ENCODE data around the gene NUP214. TPM values are rescaled to one million over a fixed set of nuclear protein-coding genes. Genes with fewer than 3 reads are reported as not detected.
"Not testable (repeated sequence)": the region's sequence is repeated elsewhere in the genome, so short reads cannot be mapped to it uniquely, and the experiment has no call there.

Gene NUP214
- total RNA-seq, 1 donor from 2014 or later: 52.1 TPM

DNA sequence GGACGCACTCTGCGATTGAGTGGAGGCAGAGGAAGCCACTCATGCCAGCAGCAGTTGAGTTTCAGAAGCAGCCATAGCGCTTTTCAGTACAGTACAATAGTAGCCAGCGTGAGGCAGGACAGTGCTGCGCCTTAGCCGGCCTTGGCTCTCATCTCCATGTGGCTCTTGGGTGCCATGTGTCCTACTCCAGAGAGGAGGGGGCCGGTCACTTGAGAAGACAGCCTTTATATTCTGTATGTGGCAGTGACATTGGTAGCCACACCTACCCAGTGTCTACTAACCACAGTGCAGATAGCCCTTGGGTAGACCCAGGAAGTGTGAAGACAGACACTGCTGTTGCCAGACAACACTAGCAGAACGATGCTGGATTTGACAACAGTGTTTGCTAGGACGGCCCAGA lies 108.6 kb downstream of the NUP214 start:
- DNase-seq (ENCODE audit: low spot score): no peak

DNA sequence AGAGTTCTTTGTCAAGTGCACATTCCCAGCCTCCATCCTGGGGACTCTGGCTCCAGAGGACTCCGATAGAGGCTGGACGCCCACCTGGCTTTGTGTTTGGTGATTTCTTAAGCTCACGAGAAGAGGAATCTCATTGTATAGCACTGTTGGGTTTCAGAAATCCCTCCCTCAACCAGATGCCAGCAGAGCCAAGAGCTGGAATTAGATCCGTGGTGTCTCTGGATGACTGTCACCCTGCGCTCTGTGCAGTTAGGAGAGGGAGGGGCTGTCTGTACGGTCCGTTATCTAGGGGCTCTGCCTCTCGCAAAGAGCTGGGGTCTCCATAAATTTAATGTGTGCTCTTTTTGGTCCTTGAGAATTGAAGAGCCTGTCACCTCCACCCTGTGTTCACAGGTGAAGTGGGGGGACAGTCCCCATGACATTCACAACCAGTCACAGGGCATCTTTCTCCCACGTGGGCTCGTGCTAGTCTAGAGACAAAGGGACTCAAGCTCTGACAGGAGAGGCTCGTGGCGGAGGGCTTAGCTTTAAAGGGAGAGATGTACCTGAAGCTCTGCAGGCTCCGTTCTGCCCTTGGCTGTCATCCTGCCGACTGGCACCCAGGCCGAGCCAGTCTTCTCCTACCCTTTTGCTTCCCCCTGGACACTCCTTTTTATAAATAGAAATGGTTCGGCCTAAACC lies 109.6 kb downstream of the NUP214 start:
- DNase-seq (ENCODE audit: low spot score): no peak

DNA sequence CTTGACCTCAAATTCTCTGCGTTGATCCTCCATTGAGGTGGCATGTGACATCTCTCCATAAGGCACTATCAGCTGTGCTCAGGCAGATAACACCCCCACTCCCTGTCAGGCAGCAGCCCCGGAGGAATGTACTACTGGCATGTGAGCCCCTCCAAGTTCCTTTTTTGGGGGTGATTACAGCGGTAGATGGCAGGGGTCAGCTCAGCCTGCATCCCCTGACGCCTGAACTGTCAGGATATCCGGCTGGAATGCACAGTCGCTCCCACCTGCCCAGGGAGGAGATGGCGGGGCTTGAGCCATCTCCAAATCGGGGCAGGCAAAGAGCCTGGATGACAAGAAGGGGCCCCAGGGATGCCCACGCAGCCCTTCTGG lies 110.1 kb downstream of the NUP214 start:
- no peak for DNase-seq (ENCODE audit: low spot score)

GRCh38 chr9:131236161-131236560 lies 110.8 kb downstream of the NUP214 start:
- DNase-seq (ENCODE audit: low spot score): no peak

DNA sequence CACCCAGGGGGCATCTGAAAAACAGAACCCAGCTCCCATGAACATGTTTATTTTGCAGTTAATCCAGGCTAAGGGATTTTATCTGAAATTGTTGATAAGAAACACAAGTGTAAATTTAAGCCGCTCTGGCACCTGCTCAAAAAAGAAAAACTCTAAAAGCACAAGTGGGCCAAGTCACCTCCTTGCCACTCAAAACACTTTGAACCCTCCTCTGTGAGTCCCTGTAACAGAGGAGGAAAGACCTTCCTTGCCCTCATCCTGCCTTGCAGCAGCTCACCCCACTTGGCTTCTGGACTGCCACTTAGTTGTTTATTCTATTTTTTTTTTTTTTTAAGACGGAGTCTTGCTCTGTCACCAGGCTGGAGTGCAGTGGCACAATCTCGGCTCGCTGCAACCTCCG lies 111.4 kb downstream of the NUP214 start:
- no peak for DNase-seq (ENCODE audit: low spot score)

DNA sequence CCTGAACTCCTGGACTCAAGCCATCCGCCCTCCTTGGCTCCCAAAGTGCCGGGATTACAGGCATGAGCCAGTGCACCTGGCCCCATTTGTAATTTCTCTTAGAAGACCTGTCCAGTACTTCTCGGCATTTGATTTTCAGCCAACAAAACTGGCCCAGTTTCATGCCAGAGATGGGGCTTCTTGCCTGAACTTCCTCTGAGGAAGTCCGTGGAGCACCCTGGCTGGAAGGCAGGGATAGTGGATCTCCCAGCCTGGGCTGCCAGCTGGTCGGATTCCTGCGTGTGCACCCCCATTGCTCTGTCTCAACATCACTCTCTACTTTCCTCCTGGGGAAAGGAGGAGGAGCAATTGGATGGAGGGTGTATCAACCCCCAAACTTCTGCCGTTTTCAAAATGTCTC lies 111.9 kb downstream of the NUP214 start:
- no peak for DNase-seq (ENCODE audit: low spot score)

DNA sequence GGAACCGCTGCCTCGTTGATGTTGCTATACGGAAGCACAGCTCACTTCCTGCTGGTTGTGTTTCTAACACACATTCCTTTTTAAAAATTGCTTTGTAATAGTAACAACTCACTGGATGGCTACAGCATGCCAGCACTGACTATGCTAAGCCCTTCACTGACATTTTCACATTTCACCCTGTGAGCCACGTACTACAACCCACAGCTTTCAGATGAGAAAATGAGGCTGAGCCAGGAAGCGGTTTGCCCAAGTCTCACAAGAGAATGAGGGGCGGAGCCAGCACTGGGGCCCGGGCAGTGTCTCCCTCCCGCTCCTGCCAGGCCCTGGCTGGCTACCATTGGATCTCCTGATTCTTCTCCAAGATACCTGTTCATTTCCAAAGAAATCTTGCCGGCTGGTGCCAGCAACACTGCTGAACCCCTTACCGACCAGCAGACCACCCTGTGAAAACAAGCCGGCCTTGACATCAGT lies 112.6 kb downstream of the NUP214 start:
- peak; percentile 76 for DNase-seq (ENCODE audit: low spot score)

- no peak for DNase-seq (ENCODE audit: low spot score)
Observed at GRCh38 chr9:131238402-131239021, 113.1 kb downstream of the NUP214 start.

GRCh38 chr9:131239161-131239975 lies 114.0 kb downstream of the NUP214 start:
- DNase-seq (ENCODE audit: low spot score): no peak

DNA sequence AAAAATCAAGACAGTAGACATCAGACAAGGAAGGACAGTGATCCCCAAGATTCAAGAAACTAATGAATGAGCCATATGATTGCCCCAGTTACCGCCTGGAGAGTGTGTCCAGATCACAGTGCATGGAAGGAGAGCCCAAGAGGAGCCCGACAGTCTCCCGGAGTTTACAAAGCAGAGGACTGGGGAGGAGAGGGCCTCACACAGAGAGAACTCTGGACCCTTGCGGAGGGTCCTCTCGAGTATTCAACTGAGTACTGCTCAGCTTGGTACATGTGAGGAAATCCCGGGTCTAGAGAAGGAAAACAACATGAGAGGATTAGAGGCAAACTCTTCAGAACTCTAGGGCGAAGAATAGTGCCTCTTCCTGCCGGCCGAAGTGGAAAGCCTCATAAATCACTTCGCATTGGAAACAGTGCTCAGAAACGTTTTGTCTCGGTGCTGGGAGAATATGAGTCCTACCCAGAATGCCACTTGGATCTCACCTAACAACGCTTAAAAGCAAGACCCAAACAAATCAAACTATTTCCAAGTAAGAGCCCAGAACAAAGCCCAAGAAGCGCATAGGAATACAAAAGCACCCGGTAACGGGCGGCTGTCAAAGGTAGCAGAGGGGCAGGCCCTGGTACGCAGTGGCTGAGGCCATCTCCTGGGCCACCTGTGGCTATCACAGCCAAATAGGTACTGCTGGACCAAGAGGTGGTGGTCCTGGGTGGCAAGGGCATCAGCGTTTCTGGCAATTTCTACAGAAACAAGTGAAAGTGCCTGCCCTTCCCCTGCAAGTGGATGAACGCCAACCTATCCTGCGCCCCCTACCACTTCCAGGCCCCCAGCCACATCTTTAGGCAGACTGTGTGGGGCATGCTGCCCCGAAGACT lies 114.9 kb downstream of the NUP214 start:
- no peak for DNase-seq (ENCODE audit: low spot score)

GRCh38 chr9:131244331-131244730 lies 118.9 kb downstream of the NUP214 start:
- DNase-seq (ENCODE audit: low spot score): not testable (repeated sequence)

GRCh38 chr9:131246618-131247017 lies 121.2 kb downstream of the NUP214 start:
- DNase-seq (ENCODE audit: low spot score): no peak

GRCh38 chr9:131252120-131252519 lies 126.7 kb downstream of the NUP214 start:
- DNase-seq (ENCODE audit: low spot score): no peak

DNA sequence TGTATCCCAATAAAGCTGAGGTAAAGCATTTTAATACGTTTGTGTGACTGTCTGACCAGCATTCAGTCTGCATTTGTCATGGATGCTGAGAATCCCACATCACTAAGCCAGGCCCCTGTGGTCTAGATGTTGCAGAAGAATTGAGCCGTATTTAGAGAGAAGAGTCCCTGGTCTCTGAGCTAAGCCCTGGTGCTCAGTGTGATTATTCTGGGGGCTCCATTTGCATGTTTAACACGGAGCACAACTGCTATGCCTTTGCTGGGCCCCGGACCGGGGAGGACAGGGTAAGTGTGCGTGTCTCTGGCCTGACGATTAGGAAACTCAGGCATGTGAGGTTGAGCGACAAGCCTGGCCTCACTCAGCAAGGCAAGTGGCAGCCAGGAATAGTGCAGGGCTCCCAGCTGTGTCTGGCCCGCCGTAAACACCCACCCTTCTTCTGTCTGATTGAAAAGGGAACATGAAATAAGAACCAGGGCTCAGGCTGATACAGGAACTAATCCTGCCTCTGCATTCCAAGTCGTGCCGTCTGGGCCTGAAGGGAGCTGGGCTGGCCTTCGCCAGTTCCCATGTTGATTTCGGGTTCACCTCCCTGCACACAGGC lies 128.6 kb downstream of the NUP214 start:
- no peak for DNase-seq (ENCODE audit: low spot score)

- DNase-seq (ENCODE audit: low spot score): no peak
Observed at GRCh38 chr9:131254626-131255025, 129.2 kb downstream of the NUP214 start.

GRCh38 chr9:131255676-131256197 lies 130.4 kb downstream of the NUP214 start:
- DNase-seq (ENCODE audit: low spot score): no peak

DNA sequence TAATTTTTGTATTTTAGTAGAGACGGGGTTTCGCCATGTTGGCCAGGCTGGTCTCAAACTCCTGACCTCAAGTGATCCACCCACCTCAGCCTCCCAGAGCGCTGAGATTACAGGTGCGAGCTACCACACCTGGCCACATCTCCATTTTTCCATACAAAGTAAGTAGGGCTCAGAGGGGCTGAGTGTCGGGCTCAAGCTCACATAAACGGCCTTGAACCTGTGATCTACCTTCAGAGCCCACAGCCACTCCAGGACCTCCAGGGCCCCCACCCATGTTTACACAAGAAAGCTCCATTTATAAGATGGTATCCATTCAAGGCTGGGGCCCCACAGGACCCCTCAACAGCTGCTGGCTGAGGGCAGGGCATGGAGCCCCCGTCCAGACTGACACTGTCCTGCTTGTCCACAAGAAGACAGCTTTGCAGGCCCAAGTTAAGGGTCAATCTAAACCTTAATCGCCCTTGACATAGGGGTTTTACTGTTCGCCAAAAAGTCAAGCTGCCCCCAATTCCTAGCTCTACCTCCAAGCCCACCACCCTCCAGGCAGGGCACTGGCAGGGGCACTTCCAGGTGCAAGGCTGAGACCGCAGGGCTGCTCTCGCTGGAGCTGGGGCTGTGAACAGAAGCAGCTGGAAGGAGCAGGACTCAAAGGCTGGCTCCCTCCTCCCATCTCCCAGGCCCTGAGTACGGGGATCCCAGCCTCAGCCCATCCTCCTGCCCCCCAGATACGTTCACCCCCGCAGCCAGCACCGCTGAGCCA lies 132.1 kb downstream of the NUP214 start:
- no peak for DNase-seq (ENCODE audit: low spot score)

DNA sequence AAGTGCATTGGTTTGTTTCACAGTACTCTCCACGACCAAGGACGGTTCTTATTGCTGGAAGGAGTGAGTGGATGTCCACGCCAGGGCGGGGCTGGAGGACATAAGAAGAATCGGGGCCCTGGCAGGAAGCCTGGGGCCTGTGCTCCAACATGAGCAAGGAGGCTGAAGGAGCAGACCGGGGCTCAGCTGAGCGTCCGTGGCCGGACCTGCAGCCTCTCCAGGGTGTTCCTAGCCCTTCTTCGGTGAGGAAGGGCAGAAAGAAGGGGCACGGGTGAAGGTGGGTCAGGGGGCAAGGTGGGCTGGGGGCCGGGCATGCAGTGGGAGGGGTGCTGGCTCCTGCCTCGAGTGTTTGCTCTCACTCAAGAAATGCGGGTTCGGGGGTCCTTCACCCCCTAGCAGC lies 132.8 kb downstream of the NUP214 start:
- no peak for DNase-seq (ENCODE audit: low spot score)

DNA sequence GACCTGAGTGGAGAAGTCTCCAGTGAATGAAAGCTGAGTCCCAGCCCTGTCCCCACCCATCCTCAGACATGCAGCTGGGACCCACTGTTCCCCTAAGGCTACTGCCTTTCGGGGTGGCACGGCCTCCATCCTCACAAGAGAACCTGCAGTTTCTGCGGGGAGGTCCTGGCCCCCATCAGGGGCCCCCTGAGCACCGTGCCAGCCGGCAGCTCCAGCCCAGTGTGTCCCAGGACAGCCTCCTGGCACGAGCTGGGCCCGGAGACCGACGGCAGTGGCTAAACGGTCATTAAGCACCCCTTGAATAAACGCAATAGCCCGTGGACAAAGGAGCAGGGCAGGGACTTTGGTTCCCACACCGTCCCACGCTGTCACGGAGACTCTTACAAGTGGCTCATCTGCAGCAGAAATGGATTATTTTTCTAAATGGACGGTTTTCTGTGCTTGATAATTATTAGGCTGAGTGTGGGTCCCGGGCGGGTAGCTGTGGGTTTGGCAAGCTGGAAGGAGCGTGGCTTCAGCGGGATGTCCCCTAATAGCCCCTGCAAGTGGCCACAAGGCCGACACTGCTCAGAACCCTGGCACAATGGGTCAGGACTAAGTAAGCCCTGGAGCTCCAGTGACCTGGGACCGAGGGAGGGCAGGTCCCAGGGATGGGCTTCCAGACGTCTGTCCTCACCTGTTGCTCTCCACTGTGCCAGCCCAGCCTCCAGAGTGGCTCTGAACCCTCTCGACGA lies 133.5 kb downstream of the NUP214 start:
- no peak for DNase-seq (ENCODE audit: low spot score)

GRCh38 chr9:131259432-131259898 lies 134.1 kb downstream of the NUP214 start:
- no peak for DNase-seq (ENCODE audit: low spot score)

Measured in mucosa of gallbladder (tissue), 1 donor.